Activated T-helper 2 cell treated with anti-CD3 and anti-CD28 coated beads, Interferon-gamma antibody, Interleukin-2, Interleukin-4, amounts not matched to agents 10 μg/mL and 5 μg/mL and 100 μg/mL, durations not matched to agents 14 hours and 24 hours and 36 hours (primary cell): Measurements from ENCODE around the gene ING2. TPM values are rescaled to one million over a fixed set of nuclear protein-coding genes. Genes with fewer than 3 reads are reported as not detected.
"Not testable (repeated sequence)": the region's sequence is repeated elsewhere in the genome, so short reads cannot be mapped to it uniquely, and the experiment has no call there.

Experiments used
- DNase-seq: peaks from one replicate; pipeline ENCODE4 v3.0.0; 2021; ENCODE audit warnings: low spot score
- H3K27ac Mint-ChIP-seq: one replicate; pipeline ENCODE4 v1.8.0; 2021; ENCODE audit warnings: mixed read lengths
- H3K27me3 Mint-ChIP-seq: one replicate; pipeline ENCODE4 v1.8.0; 2021; ENCODE audit warnings: low read depth, mixed read lengths
- H3K36me3 Mint-ChIP-seq: one replicate; pipeline ENCODE4 v1.8.0; 2021; ENCODE audit warnings: low read depth, mixed read lengths
- H3K4me1 Mint-ChIP-seq: one replicate; pipeline ENCODE4 v1.8.0; 2021; ENCODE audit warnings: low read depth, mixed read lengths
- H3K4me3 Mint-ChIP-seq: one replicate; pipeline ENCODE4 v1.8.0; 2021; ENCODE audit warnings: low read depth, mild to moderate bottlenecking, moderate library complexity, mixed read lengths
- H3K9me3 Mint-ChIP-seq: one replicate; pipeline ENCODE4 v1.8.0; 2021; ENCODE audit warnings: mixed read lengths
- intact Hi-C: fragments of 100-400 bp; cut with micrococcal nuclease; formaldehyde crosslinking; loops from one replicate; pipeline ENCODE4 v1.15.1; 2023
- total RNA-seq: library from RNA; stranded (reverse); gene quantifications from 2 replicates; pipeline ENCODE4 v1.2.3, GENCODE V29; 2022

Gene ING2
- 14.6 and 15.3 TPM in 2 replicates for total RNA-seq

- peak within 1 kb of the TSS; percentile 92 for H3K4me3 Mint-ChIP-seq
- H3K36me3 Mint-ChIP-seq = peaks cover 5% of the 10 kb centered on the region
- DNase-seq = no peak
- H3K9me3 Mint-ChIP-seq = no peaks in the 10 kb centered on the region
- peaks cover 30% of the 10 kb centered on the region for H3K4me1 Mint-ChIP-seq
- no peaks in the 10 kb centered on the region for H3K27me3 Mint-ChIP-seq
- intact Hi-C loops = loop anchor here (1.0 to 10.0 kb wide), 8 partner anchors 154 to 1967 kb away; partner anchors contain the start of genes CASP3, CCDC110, CENPU and CFAP97
- peak within 1 kb of the TSS; percentile 92 for H3K27ac Mint-ChIP-seq
Observed at GRCh38 chr4:183504930-183505610, at the start of gene ING2. TSS of gene ING2 (plus strand) at chr4:183505058. CDS start at chr4:183505196, 138 bp downstream.

- H3K9me3 Mint-ChIP-seq = no peaks in the 10 kb centered on the region
- intact Hi-C loops = no loop called here
- peak overlapping the region; percentile 38 for H3K4me3 Mint-ChIP-seq
- H3K27me3 Mint-ChIP-seq = no peaks in the 10 kb centered on the region
- H3K27ac Mint-ChIP-seq = peak overlapping the region; percentile 67
- H3K4me1 Mint-ChIP-seq = peaks cover 17% of the 10 kb centered on the region
- H3K36me3 Mint-ChIP-seq = peaks cover 40% of the 10 kb centered on the region
- no peak for DNase-seq
Observed at GRCh38 chr4:183455431-183456195, 49.2 kb upstream of the ING2 start.

GRCh38 chr4:183458005-183458404 lies 46.9 kb upstream of the ING2 start:
- no peaks in the 10 kb centered on the region for H3K9me3 Mint-ChIP-seq

DNA sequence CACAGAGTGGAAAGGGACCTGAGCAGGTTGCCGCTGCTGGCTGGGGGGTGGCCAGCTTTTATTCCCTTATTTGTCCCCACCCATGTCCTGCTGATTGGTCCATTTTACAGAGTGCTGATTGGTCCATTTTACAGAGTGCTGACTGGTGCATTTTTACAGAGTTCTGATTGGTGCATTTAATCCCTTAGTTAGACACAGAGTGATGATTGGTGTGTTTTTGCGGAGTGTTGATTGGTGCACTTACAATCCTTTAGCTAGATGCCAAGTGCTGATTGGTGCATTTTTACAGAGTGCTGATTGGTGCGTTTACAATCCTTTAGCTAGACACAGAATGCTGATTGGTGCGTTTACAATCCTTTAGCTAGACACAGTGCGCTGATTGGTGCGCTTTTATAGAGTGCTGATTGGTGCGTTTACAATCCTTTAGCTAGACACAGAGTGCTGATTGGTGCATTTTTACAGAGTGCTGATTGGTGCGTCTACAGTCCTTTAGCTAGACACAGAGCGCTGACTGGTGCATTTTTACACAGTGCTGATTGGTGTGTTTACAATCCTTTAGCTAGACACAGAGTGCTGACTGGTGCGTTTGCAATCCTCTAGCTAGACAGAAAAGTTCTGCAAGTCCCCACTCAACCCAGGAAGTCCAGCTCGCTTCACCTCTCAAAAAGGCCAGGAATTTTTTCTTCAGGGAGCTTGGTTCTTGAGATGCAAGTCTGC lies 40.8 kb upstream of the ING2 start:
- DNase-seq, H3K4me1 Mint-ChIP-seq, H3K9me3 Mint-ChIP-seq, H3K27ac Mint-ChIP-seq, H3K27me3 Mint-ChIP-seq, H3K4me3 Mint-ChIP-seq, H3K36me3 Mint-ChIP-seq, intact Hi-C loops: not testable (repeated sequence)

More at GRCh38 chr4:183458005-183458404, 46.9 kb upstream of the ING2 start:
- DNase-seq = no peak
- Mint-ChIP-seq H3K4me1 (peaks cover 14% of the 10 kb centered on the region), H3K27ac (no peak overlapping the region), H3K27me3 (no peaks in the 10 kb centered on the region), H3K36me3 (peaks cover 24% of the 10 kb centered on the region), H3K4me3 (no peak overlapping the region)
- intact Hi-C loops = no loop called here

DNA sequence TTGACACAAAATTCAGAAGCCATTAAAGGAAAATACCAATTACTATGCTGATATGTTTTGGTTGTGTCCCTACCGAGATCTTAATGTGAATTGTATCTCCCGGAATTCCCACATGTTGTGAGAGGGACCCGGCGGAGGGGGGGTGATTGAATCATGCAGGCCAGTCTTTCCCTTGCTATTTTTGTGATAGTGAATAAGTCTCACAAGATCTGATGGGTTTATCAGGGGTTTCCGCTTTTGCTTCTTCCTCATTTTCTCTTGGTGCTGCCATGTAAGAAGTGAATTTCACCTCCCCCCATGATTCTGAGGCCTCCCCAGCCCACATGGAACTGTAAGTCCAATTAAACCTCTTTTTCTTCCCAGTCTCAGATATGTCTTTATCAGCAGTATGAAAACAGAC lies 39.0 kb upstream of the ING2 start:
- H3K36me3 Mint-ChIP-seq, H3K27me3 Mint-ChIP-seq, intact Hi-C loops, H3K9me3 Mint-ChIP-seq, DNase-seq, H3K4me1 Mint-ChIP-seq, H3K4me3 Mint-ChIP-seq, H3K27ac Mint-ChIP-seq: not testable (repeated sequence)

GRCh38 chr4:183467246-183467645 lies 37.6 kb upstream of the ING2 start:
- DNase-seq = no peak
- Mint-ChIP-seq H3K4me1 (peaks cover 2% of the 10 kb centered on the region), H3K36me3 (no peaks in the 10 kb centered on the region), H3K27me3 (no peaks in the 10 kb centered on the region), H3K4me3 (no peak overlapping the region), H3K27ac (no peak overlapping the region), H3K9me3 (no peaks in the 10 kb centered on the region)
- intact Hi-C loops = no loop called here

GRCh38 chr4:183468210-183469095 lies 36.4 kb upstream of the ING2 start:
- Mint-ChIP-seq H3K36me3 (no peaks in the 10 kb centered on the region), H3K9me3 (no peaks in the 10 kb centered on the region), H3K4me1 (peaks cover 5% of the 10 kb centered on the region), H3K4me3 (no peak overlapping the region), H3K27ac (no peak overlapping the region), H3K27me3 (no peaks in the 10 kb centered on the region)
- DNase-seq = no peak
- intact Hi-C loops = no loop called here

GRCh38 chr4:183469285-183469684 lies 35.6 kb upstream of the ING2 start:
- Mint-ChIP-seq H3K9me3 (no peaks in the 10 kb centered on the region), H3K27me3 (no peaks in the 10 kb centered on the region), H3K36me3 (no peaks in the 10 kb centered on the region), H3K4me3 (no peak overlapping the region), H3K4me1 (peaks cover 5% of the 10 kb centered on the region), H3K27ac (no peak overlapping the region)
- intact Hi-C loops = no loop called here
- no peak for DNase-seq

- intact Hi-C loops = loop anchor here (10.0 kb wide), 1 partner anchor 255 kb away; no protein-coding TSS in a partner anchor
- no peak overlapping the region for H3K27ac Mint-ChIP-seq
- no peaks in the 10 kb centered on the region for H3K9me3 Mint-ChIP-seq
- no peak overlapping the region for H3K4me3 Mint-ChIP-seq
- H3K27me3 Mint-ChIP-seq = no peaks in the 10 kb centered on the region
- H3K36me3 Mint-ChIP-seq = no peaks in the 10 kb centered on the region
- peaks cover 5% of the 10 kb centered on the region for H3K4me1 Mint-ChIP-seq
- no peak for DNase-seq
Observed at GRCh38 chr4:183469936-183470335, 34.9 kb upstream of the ING2 start.

- H3K27me3 Mint-ChIP-seq = no peaks in the 10 kb centered on the region
- H3K27ac Mint-ChIP-seq = no peak overlapping the region
- intact Hi-C loops = loop anchor here (10.0 kb wide), 1 partner anchor 254 kb away; no protein-coding TSS in a partner anchor
- H3K9me3 Mint-ChIP-seq = no peaks in the 10 kb centered on the region
- H3K4me3 Mint-ChIP-seq = no peak overlapping the region
- DNase-seq = no peak
- peaks cover 5% of the 10 kb centered on the region for H3K4me1 Mint-ChIP-seq
- no peaks in the 10 kb centered on the region for H3K36me3 Mint-ChIP-seq
Observed at GRCh38 chr4:183470821-183471220, 34.0 kb upstream of the ING2 start.

GRCh38 chr4:183471946-183472708 lies 32.7 kb upstream of the ING2 start:
- no peaks in the 10 kb centered on the region for H3K36me3 Mint-ChIP-seq

More at GRCh38 chr4:183471946-183472708, 32.7 kb upstream of the ING2 start:
- peaks cover 5% of the 10 kb centered on the region for H3K4me1 Mint-ChIP-seq
- intact Hi-C loops = loop anchor here (1.0 to 10.0 kb wide), 3 partner anchors 31 to 253 kb away; no protein-coding TSS in a partner anchor
- H3K27me3 Mint-ChIP-seq = no peaks in the 10 kb centered on the region
- H3K4me3 Mint-ChIP-seq = no peak overlapping the region
- DNase-seq = peak; percentile 48
- no peak overlapping the region for H3K27ac Mint-ChIP-seq
- H3K9me3 Mint-ChIP-seq = no peaks in the 10 kb centered on the region
